ENCODE data around the gene ANLN. TPM values are rescaled to one million over a fixed set of nuclear protein-coding genes. Genes with fewer than 3 reads are reported as not detected.

The ANLN gene
- total RNA-seq, 1 donor from 2014 or later = 3.3 TPM

DNA sequence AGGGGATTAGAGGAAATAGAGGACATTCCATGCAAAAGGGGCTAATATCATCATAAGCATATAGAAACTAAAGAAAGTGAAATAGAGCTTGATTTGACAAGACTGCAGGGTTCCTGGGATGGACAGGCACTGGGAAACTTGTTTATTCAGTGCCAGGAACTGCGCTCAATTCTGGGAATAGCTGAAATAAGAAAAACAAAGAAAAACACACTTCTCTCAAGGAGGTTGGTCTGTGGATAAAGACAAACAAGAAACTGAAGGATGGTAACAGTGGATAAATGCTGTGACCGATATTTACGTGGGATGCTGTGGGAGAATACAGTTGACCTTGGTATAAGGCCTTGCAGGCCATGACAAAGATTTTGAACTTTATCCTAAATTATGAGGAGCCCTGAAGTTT, 40.9 kb upstream of the ANLN start:
- intact Hi-C loops (cut with DNase I) = no loop called here

DNA sequence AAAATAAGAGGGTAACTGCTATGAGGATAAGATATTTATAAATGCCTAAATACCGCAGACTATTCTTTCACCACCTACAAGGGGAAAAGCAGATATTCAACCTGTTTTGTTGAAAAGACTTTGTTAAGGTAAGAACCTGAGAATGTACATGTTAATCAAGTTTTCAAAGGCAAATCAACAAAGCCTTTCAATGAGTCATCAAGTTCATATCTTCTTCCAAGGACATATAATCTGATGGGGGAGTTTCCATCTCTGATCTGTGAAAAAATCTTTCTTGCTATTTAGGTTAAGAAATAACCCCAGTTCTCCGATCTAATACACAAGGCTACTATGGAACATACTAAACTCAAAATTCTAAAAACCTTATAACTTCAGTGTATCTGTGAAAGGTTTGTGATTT, 40.0 kb upstream of the ANLN start:
- no peaks in the 10 kb centered on the region for H3K36me3 ChIP-seq
- no peaks in the 10 kb centered on the region for H3K27me3 ChIP-seq
- ATAC-seq = no peak
- TF ChIP-seq, protein P1, sequence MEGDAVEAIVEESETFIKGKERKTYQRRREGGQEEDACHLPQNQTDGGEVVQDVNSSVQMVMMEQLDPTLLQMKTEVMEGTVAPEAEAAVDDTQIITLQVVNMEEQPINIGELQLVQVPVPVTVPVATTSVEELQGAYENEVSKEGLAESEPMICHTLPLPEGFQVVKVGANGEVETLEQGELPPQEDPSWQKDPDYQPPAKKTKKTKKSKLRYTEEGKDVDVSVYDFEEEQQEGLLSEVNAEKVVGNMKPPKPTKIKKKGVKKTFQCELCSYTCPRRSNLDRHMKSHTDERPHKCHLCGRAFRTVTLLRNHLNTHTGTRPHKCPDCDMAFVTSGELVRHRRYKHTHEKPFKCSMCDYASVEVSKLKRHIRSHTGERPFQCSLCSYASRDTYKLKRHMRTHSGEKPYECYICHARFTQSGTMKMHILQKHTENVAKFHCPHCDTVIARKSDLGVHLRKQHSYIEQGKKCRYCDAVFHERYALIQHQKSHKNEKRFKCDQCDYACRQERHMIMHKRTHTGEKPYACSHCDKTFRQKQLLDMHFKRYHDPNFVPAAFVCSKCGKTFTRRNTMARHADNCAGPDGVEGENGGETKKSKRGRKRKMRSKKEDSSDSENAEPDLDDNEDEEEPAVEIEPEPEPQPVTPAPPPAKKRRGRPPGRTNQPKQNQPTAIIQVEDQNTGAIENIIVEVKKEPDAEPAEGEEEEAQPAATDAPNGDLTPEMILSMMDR (IDR thresholded peaks at IDR 0.05) = no peak
- no peak overlapping the region for H3K4me3 ChIP-seq
- no peaks in the 10 kb centered on the region for H3K4me1 ChIP-seq
- intact Hi-C loops (cut with DNase I) = no loop called here
- no peak overlapping the region for H3K27ac ChIP-seq
- no peak for DNase-seq
- H3K9me3 ChIP-seq = no peaks in the 10 kb centered on the region

More for the DNA sequence above, 40.9 kb upstream of the ANLN start:
- Histone ChIP-seq H3K9me3 (no peaks in the 10 kb centered on the region), H3K36me3 (no peaks in the 10 kb centered on the region), H3K27ac (no peak overlapping the region), H3K4me3 (no peak overlapping the region), H3K4me1 (no peaks in the 10 kb centered on the region), H3K27me3 (no peaks in the 10 kb centered on the region)
- TF ChIP-seq, protein P1 (IDR thresholded peaks at IDR 0.05) = no peak
- DNase-seq (no peak), ATAC-seq (no peak)

DNA sequence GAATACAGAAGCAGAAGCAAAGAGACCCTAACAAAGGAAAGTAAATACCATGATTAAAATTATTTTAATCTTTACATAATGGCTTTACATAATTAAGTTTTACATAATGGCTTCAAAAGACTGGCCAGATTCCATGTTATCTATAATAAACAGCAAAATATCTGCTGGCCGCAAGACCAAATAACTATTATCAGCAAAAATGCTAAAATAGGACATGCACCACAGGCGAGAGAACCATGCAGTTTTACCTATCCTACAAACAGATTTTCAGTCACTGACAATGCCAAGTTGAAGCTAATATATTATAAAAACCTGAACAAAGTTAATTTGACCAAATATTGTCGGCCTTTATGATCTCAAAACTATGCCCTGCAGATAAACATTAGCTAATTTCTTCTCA, 34.2 kb upstream of the ANLN start:
- Histone ChIP-seq H3K27ac (no peak overlapping the region), H3K4me1 (no peaks in the 10 kb centered on the region), H3K27me3 (no peaks in the 10 kb centered on the region), H3K4me3 (no peak overlapping the region), H3K9me3 (no peaks in the 10 kb centered on the region), H3K36me3 (no peaks in the 10 kb centered on the region)
- TF ChIP-seq, protein P1 (IDR thresholded peaks at IDR 0.05) = no peak
- intact Hi-C loops (cut with DNase I) = no loop called here
- ATAC-seq (no peak), DNase-seq (no peak)

DNA sequence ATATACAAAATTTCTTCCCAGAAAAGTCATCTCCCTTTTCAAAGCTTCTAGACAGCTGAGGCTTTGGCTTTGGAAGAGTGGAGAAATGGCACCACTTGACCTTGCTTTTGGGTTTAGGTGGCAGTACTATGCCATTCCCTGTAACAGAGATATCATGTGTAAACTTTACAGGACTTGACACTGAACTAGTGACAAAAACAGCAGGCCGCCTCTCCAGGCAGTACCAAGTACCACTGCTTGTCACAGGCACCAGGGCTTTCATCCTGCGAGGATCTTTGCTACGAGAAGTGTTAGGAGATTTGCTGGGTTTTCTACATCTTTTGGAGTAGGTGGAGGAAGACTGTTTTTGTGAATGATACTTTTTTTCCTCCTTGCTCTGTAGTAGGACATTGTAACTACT, 32.6 kb upstream of the ANLN start:
- Histone ChIP-seq H3K27me3 (no peaks in the 10 kb centered on the region), H3K27ac (no peak overlapping the region), H3K9me3 (no peaks in the 10 kb centered on the region), H3K4me1 (no peaks in the 10 kb centered on the region), H3K4me3 (no peak overlapping the region), H3K36me3 (no peaks in the 10 kb centered on the region)
- intact Hi-C loops (cut with DNase I) = no loop called here
- no peak for ATAC-seq
- DNase-seq = no peak
- TF ChIP-seq, protein P1 (IDR thresholded peaks at IDR 0.05) = no peak

DNA sequence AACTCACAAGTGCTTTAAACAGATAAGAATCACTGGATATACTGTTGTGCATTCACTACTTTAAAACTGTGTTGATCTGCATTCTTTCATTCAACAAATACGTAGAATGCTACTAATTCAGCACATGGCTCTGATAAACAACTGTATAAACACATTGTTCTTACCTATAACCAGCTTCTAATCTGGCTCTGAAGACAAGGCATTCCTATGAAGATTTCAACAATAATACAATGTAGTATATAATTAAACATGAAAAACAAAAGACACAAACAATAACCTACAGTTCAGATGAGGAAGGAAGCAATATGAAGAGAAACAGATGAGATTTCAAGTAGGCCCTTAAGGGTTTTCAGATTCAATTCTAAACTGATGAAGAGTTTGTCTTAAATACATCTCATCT, 31.1 kb upstream of the ANLN start:
- TF ChIP-seq, protein P1 (IDR thresholded peaks at IDR 0.05) = no peak
- no peak overlapping the region for H3K27ac ChIP-seq
- H3K36me3 ChIP-seq = no peaks in the 10 kb centered on the region
- DNase-seq = no peak
- intact Hi-C loops (cut with DNase I) = no loop called here
- ATAC-seq = no peak
- H3K9me3 ChIP-seq = no peaks in the 10 kb centered on the region
- H3K4me1 ChIP-seq = no peaks in the 10 kb centered on the region
- no peak overlapping the region for H3K4me3 ChIP-seq
- no peaks in the 10 kb centered on the region for H3K27me3 ChIP-seq

DNA sequence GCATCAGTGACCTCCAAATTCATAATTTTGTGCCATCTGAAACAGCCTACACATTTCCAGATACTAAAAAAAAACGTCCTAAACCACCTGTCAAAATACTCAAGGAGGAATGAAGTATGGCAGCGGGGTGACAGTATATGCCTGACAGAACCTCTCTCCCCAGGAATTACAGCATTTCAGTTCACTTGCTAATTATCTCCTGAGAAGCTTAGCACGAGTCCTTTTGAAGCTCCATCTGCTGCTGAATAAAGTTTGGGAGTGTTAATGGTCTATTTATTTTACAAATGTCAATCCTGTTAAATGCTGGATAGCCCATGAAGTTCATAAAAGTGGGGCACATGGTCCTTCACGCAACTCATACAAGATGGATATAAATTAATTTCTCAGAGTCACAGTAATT, 29.4 kb upstream of the ANLN start:
- H3K4me1 ChIP-seq = no peaks in the 10 kb centered on the region
- ATAC-seq = no peak
- TF ChIP-seq, protein P1 (IDR thresholded peaks at IDR 0.05) = no peak
- no peak overlapping the region for H3K4me3 ChIP-seq
- no peak overlapping the region for H3K27ac ChIP-seq
- intact Hi-C loops (cut with DNase I) = no loop called here
- no peaks in the 10 kb centered on the region for H3K9me3 ChIP-seq
- H3K36me3 ChIP-seq = no peaks in the 10 kb centered on the region
- H3K27me3 ChIP-seq = no peaks in the 10 kb centered on the region
- no peak for DNase-seq

Measured in upper lobe of right lung (tissue), 1 donor.